PC-3 (cell line): Measurements from ENCODE around the gene METRN.

Experiments used
- EZH2 ChIP-seq: fragments of 300-600 bp; sonication (generic); IDR thresholded peaks from one replicate; pipeline ENCODE4 v1.6.1; 2017; ENCODE audit warnings: antibody characterized with exemption, mild to moderate bottlenecking, low read length; ENCODE audit not compliant: unreplicated experiment
- TF ChIP-seq, protein P1 (sequence below): fragments of 300-600 bp; sonication (generic); conservative IDR thresholded peaks from 2 replicates; pipeline ENCODE4 v1.5.1; 2017; ENCODE audit warnings: antibody characterized with exemption, low read depth, mild to moderate bottlenecking, low read length

DNA sequence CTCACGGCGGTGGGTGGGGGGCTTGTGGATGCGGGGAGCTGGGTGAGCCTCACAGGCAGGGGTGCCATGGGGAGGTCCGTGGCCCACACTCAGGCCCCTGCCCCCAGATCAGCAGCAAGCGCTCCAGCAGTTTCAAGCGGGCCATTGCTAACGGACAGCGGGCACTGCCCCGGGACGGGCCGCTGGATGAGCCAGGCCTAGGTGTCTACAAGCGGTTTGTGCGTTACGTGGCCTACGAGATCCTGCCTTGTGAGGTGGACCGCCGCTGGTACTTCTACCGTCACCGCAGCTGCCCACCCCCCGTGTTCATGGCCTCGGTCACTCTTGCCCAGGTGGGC is 38.4 kb upstream of the METRN start:
- TF ChIP-seq, protein P1, sequence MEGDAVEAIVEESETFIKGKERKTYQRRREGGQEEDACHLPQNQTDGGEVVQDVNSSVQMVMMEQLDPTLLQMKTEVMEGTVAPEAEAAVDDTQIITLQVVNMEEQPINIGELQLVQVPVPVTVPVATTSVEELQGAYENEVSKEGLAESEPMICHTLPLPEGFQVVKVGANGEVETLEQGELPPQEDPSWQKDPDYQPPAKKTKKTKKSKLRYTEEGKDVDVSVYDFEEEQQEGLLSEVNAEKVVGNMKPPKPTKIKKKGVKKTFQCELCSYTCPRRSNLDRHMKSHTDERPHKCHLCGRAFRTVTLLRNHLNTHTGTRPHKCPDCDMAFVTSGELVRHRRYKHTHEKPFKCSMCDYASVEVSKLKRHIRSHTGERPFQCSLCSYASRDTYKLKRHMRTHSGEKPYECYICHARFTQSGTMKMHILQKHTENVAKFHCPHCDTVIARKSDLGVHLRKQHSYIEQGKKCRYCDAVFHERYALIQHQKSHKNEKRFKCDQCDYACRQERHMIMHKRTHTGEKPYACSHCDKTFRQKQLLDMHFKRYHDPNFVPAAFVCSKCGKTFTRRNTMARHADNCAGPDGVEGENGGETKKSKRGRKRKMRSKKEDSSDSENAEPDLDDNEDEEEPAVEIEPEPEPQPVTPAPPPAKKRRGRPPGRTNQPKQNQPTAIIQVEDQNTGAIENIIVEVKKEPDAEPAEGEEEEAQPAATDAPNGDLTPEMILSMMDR = no peak
- no peak for TF ChIP-seq EZH2
